Effector memory CD4-positive, alpha-beta T cell (primary cell): ENCODE measurements around the gene COG8.
A peak's percentile ranks its signal among the peaks of the same experiment; 100 is the strongest.

ENCODE experiments used
- DNase-seq, 3 donors: peaks; one replicate each; pipeline ENCODE4 v3.0.0-alpha.2; 2020
- H3K27ac ChIP-seq: 2 replicates; pipeline ENCODE4 v1.7.0; 2013; ENCODE audit warnings: mild to moderate bottlenecking, low read length, moderate library complexity; ENCODE audit not compliant: insufficient read depth, poor library complexity, severe bottlenecking
- H3K27me3 ChIP-seq: replicated peaks from 2 replicates; pipeline ENCODE4 v1.7.0; 2013; ENCODE audit warnings: mild to moderate bottlenecking, low read length; ENCODE audit not compliant: insufficient read depth, control insufficient read depth, poor library complexity, severe bottlenecking
- H3K36me3 ChIP-seq: 2 replicates; pipeline ENCODE4 v1.7.0; 2013; ENCODE audit warnings: mild to moderate bottlenecking, low read length, moderate library complexity; ENCODE audit not compliant: control insufficient read depth, insufficient read depth
- H3K4me1 ChIP-seq: 2 replicates; pipeline ENCODE4 v1.7.0; 2013; ENCODE audit warnings: low read length, mild to moderate bottlenecking; ENCODE audit not compliant: control insufficient read depth, insufficient read depth, poor library complexity, severe bottlenecking
- H3K4me3 ChIP-seq: 2 replicates; pipeline ENCODE4 v1.7.0; 2013; ENCODE audit warnings: low read length, low read depth, mild to moderate bottlenecking; ENCODE audit not compliant: insufficient read depth, poor library complexity, severe bottlenecking
- H3K9me3 ChIP-seq: 2 replicates; pipeline ENCODE4 v1.7.0; 2013; ENCODE audit warnings: mild to moderate bottlenecking, low read length, moderate library complexity; ENCODE audit not compliant: control insufficient read depth
- total RNA-seq, 3 donors: gene quantifications; one replicate each; lab custom pipeline; 2026; lab: John Stamatoyannopoulos, UW

Gene COG8, protein sequence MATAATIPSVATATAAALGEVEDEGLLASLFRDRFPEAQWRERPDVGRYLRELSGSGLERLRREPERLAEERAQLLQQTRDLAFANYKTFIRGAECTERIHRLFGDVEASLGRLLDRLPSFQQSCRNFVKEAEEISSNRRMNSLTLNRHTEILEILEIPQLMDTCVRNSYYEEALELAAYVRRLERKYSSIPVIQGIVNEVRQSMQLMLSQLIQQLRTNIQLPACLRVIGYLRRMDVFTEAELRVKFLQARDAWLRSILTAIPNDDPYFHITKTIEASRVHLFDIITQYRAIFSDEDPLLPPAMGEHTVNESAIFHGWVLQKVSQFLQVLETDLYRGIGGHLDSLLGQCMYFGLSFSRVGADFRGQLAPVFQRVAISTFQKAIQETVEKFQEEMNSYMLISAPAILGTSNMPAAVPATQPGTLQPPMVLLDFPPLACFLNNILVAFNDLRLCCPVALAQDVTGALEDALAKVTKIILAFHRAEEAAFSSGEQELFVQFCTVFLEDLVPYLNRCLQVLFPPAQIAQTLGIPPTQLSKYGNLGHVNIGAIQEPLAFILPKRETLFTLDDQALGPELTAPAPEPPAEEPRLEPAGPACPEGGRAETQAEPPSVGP
- 10.2 to 16.8 (median 13.8) reads per million in 3 donors for total RNA-seq

DNA sequence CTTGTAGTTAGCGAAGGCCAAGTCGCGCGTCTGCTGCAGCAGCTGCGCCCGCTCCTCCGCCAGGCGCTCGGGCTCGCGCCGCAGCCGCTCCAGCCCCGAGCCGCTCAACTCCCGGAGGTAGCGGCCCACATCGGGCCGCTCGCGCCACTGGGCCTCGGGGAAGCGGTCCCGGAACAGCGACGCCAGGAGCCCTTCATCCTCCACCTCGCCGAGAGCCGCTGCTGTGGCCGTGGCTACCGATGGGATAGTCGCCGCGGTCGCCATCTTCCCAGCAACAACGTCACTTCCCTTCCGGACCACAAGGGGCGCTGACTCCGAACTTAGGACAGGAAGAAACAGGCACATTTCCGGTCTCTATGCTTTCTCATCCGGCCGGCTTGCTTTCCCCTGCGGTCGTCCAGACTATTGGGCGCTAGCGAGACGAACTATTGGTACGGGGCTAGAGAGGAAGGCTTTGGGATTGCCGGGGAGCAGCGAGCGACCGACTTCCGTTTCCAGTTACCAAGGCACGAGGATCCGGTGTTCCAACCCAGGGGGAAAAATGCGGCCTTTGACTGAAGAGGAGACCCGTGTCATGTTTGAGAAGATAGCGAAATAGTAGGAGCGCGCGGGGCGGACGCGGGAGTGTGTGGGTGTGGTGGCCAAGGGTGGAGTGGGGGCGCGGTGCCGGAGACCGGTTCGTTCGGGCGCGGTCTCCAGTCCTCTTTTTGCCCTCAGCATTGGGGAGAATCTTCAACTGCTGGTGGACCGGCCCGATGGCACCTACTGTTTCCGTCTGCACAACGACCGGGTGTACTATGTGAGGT lies at the start of gene COG8, which contains the start of gene NIP7:
TSS of gene COG8 (minus strand) at position 276 of the 806 bp plus-strand sequence. CDS start at position 264, 12 bp downstream.
TSS of gene NIP7 (plus strand) at position 484 of the 806 bp plus-strand sequence. CDS start at position 542, 58 bp downstream.
- Histone ChIP-seq H3K36me3 (peaks cover 28% of the 10 kb centered on the region), H3K9me3 (no peaks in the 10 kb centered on the region), H3K4me3 (peak within 1 kb of the TSS; percentile 94), H3K4me1 (peaks cover 16% of the 10 kb centered on the region), H3K27me3 (no peaks in the 10 kb centered on the region), H3K27ac (peak within 1 kb of the TSS; percentile 87)
- peak; percentile 83 to 88 (median 87) for DNase-seq

DNA sequence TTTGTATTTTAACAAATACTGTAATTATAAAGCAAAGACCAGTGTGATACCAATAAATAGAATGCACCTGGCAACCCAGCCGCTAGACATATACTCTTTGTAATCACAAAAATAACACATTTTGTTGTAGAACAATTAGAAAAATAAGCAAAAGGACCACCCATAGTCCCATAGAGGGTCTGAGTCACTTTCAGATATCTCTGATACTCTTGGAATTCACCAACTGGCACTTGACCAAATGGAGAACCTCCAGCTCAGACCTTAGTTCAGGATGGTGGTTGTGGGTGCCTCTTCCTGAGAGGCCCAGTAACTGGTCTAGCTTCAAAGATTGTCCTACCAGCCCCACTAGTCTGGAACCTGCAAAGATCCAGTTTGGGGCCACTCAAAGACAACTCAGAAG lies 47.2 kb upstream of the COG8 start:
- Histone ChIP-seq H3K4me1 (peaks cover 7% of the 10 kb centered on the region), H3K27me3 (no peaks in the 10 kb centered on the region), H3K36me3 (peaks cover 21% of the 10 kb centered on the region), H3K27ac (no peak overlapping the region), H3K9me3 (no peaks in the 10 kb centered on the region), H3K4me3 (no peak overlapping the region)
- no peak for DNase-seq

DNA sequence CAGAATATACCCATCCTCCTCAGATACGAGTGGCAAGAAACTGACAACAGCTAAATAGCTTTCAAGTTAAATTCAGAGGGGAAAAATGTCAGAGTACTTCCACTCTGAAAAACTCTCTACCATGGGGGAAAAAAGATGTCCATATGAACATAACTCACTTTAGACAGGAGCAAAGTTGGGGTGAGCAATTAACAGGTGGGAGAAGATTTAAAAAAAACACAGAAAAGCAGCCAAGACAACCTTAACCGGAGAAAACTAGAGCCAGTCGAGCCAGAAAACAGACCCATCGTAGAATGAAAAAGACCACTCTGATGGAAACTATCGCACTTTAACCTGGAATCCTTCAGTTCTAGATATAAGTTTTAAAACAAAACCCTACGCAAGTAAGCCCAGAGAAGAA lies 45.6 kb upstream of the COG8 start:
- Histone ChIP-seq H3K4me1 (peaks cover 7% of the 10 kb centered on the region), H3K4me3 (peak overlapping the region; percentile 71), H3K36me3 (peaks cover 25% of the 10 kb centered on the region), H3K27ac (peak overlapping the region; percentile 82), H3K9me3 (no peaks in the 10 kb centered on the region), H3K27me3 (no peaks in the 10 kb centered on the region)
- no peak for DNase-seq

DNA sequence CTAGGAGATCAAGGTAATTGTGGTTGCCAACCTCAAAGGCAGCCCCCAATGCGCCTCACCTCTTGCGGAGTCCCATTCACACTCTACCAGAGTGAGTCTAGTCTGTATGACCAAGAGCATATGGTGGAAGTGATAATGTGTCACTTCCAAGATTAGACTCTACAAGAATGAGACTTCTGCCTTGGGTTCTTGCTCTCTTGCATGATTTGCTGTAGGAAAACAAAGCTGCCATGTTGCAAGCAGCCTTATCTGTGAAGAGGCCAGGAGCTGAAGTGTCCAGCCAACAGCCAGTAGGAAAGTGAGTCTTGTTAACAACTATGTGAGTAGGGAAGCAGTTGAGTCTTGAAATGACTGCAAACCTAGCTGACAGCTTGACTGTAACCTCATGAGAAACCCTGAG lies 43.1 kb upstream of the COG8 start:
- no peak overlapping the region for H3K27ac ChIP-seq
- DNase-seq = no peak
- H3K4me3 ChIP-seq = no peak overlapping the region
- H3K36me3 ChIP-seq = peaks cover 46% of the 10 kb centered on the region
- H3K4me1 ChIP-seq = peaks cover 7% of the 10 kb centered on the region
- no peaks in the 10 kb centered on the region for H3K27me3 ChIP-seq
- no peaks in the 10 kb centered on the region for H3K9me3 ChIP-seq

DNA sequence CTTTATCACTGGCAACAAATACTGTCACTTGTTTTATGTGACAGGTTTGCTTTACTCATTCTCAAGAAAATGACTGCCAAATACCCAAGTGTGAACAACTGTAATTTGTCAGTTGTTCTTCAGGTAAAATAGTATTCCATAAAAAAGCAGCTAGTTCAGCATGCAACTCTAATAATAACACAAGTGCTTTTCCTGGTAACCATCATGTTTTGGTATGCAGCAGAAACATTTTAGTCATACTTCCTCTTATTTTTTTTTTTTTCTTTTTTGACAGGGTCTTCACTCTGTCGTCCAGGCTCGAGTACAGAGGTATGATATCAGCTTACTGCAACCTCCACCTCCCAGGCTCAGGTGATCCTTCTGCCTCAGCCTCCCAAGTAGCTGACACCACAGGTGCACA lies 41.9 kb upstream of the COG8 start:
- H3K9me3 ChIP-seq = no peaks in the 10 kb centered on the region
- no peak overlapping the region for H3K27ac ChIP-seq
- H3K27me3 ChIP-seq = no peaks in the 10 kb centered on the region
- H3K4me3 ChIP-seq = no peak overlapping the region
- H3K36me3 ChIP-seq = peaks cover 46% of the 10 kb centered on the region
- H3K4me1 ChIP-seq = peaks cover 7% of the 10 kb centered on the region
- no peak for DNase-seq

DNA sequence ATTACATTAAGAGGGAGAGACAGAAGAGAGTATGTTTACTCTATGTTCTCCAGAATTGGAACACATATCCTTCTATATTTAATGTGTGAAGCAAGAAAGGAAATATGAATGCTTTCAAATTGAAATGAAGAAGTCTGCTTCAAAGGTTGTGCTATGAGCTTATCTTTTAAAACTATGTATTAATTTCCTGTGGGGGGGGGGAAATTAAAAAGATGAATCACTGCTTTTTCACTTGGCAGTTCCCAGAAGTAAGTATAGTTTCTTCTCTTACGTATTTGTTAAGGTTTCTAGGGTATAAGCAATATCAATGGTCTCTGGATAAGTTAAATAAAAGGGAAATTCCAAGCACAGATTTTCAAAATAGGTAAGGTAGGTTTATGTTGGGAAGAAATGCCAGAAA lies 39.4 kb upstream of the COG8 start:
- no peak overlapping the region for H3K4me3 ChIP-seq
- no peak overlapping the region for H3K27ac ChIP-seq
- DNase-seq = no peak
- no peaks in the 10 kb centered on the region for H3K9me3 ChIP-seq
- H3K36me3 ChIP-seq = peaks cover 45% of the 10 kb centered on the region
- H3K27me3 ChIP-seq = no peaks in the 10 kb centered on the region
- H3K4me1 ChIP-seq = no peaks in the 10 kb centered on the region

DNA sequence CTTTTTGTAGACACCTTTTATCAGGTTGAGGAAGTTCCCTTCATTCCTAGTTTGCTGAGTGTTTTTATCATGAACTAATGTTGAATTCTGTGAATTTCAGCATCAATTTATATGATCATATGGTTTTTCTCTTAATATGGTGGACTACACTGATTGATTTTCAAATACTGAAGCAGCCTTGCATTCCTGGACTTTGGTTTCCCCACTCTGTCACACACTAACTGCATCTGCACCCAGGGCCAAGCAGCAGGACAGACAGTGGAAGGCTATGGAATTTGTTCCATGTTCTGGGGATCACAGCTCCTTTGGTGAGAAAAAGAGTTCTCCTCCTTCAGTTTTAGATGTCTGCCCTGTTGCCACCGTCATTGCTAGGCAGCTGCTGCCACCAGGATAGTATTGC lies 38.7 kb upstream of the COG8 start:
- Histone ChIP-seq H3K4me1 (no peaks in the 10 kb centered on the region), H3K27ac (no peak overlapping the region), H3K27me3 (no peaks in the 10 kb centered on the region), H3K36me3 (peaks cover 38% of the 10 kb centered on the region), H3K9me3 (no peaks in the 10 kb centered on the region), H3K4me3 (no peak overlapping the region)
- DNase-seq = no peak

DNA sequence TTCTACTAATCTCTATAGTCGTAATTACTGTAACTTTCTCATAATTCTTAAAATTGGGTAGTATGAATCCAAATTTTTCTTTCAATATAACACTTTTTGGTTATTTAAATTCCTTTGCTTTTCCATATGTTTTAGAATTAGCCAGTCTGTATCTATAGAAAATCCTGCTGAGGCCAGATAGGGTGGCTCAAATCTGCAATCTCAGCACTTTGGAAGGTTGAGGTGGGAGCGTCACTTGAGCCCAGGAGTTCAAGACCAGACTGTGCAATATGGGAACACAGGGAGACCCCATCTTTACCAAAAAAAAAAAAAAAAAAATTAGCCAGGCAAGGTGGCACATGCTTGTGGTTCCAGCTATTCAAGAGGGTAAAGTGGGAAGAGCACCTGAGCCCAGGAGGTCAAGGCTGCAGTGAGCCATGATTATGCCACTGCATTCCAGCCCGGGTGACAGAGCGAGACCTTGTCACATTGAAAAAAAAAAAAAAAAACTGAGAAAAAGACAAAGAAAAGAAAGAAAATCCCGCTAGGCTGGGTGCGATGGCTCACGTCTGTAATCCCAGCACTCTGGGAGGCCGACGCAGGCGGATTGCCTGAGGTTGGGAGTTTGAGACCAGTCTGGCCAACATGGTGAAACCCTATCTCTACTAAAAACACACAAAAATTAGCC lies 37.2 kb upstream of the COG8 start:
- H3K4me3 ChIP-seq = no peak overlapping the region
- no peaks in the 10 kb centered on the region for H3K9me3 ChIP-seq
- no peak overlapping the region for H3K27ac ChIP-seq
- no peak for DNase-seq
- no peaks in the 10 kb centered on the region for H3K27me3 ChIP-seq
- no peaks in the 10 kb centered on the region for H3K4me1 ChIP-seq
- peaks cover 31% of the 10 kb centered on the region for H3K36me3 ChIP-seq

DNA sequence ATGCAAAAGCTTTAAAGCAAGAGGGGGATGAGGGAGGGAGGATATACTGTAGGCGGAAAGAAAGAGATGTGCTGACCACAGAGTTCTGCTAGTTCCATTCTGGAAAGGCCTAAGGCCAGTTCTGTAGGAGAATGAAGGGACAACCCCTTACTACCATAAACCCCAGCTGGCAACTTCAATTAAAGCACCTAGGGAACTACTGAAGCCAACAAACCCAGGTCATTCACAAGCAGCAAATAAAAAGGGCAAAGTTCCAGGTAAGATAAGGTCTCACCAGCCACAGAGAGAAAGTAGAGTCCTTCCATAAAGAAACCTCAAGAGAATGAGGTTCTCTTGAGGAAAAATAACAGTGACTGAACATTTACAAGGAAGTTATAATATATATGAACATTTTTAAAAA lies 33.7 kb upstream of the COG8 start:
- no peak overlapping the region for H3K27ac ChIP-seq
- no peaks in the 10 kb centered on the region for H3K27me3 ChIP-seq
- no peaks in the 10 kb centered on the region for H3K9me3 ChIP-seq
- H3K4me1 ChIP-seq = no peaks in the 10 kb centered on the region
- no peak overlapping the region for H3K4me3 ChIP-seq
- peaks cover 32% of the 10 kb centered on the region for H3K36me3 ChIP-seq
- DNase-seq = no peak
